Smooth muscle cell (in vitro differentiated cells): ENCODE measurements around the gene SPHK2. TPM values are rescaled to one million over a fixed set of nuclear protein-coding genes. Genes with fewer than 3 reads are reported as not detected.
A peak's percentile ranks its signal among the peaks of the same experiment; 100 is the strongest.
"Not testable (repeated sequence)": the region's sequence is repeated elsewhere in the genome, so short reads cannot be mapped to it uniquely, and the experiment has no call there.

Experiments used
- DNase-seq: peaks from one replicate; lab custom pipeline; 2025; ENCODE audit not compliant: unreplicated experiment; lab: John Stamatoyannopoulos, UW
- H2AFZ ChIP-seq: fragments of 200-600 bp; sonication (generic); 2 replicates; pipeline ENCODE4 v1.6.0; 2016; ENCODE audit warnings: antibody characterized with exemption, low read depth, mild to moderate bottlenecking
- H3F3A ChIP-seq: fragments of 200-600 bp; sonication (generic); 2 replicates; pipeline ENCODE4 v1.6.0; 2017; ENCODE audit warnings: antibody characterized with exemption, low read depth
- H3K27ac ChIP-seq: fragments of 200-600 bp; sonication (generic); 2 replicates; pipeline ENCODE4 v1.5.1; 2016; ENCODE audit warnings: low read depth, mild to moderate bottlenecking
- H3K27me3 ChIP-seq: fragments of 200-600 bp; sonication (generic); 2 replicates; pipeline ENCODE4 v1.6.1; 2016; ENCODE audit warnings: low read depth, mild to moderate bottlenecking
- H3K36me3 ChIP-seq: fragments of 200-600 bp; sonication (generic); 2 replicates; pipeline ENCODE4 v1.5.1; 2016; ENCODE audit warnings: low read depth
- H3K4me1 ChIP-seq: fragments of 200-600 bp; sonication (generic); 2 replicates; pipeline ENCODE4 v1.5.1; 2016; ENCODE audit warnings: low read depth
- H3K4me2 ChIP-seq: fragments of 200-600 bp; sonication (generic); 2 replicates; pipeline ENCODE4 v1.6.0; 2016; ENCODE audit warnings: mild to moderate bottlenecking
- H3K4me3 ChIP-seq: fragments of 200-600 bp; sonication (generic); 2 replicates; pipeline ENCODE4 v1.5.1; 2016; ENCODE audit warnings: mild to moderate bottlenecking
- H3K79me2 ChIP-seq: fragments of 200-600 bp; sonication (generic); 2 replicates; pipeline ENCODE4 v1.6.0; 2016; ENCODE audit warnings: low read depth, mild to moderate bottlenecking
- H3K9ac ChIP-seq: fragments of 200-600 bp; sonication (generic); 2 replicates; pipeline ENCODE4 v1.6.0; 2016; ENCODE audit warnings: low read depth
- H3K9me3 ChIP-seq: fragments of 200-600 bp; sonication (generic); replicated peaks from 2 replicates; pipeline ENCODE4 v1.5.1; 2016; ENCODE audit warnings: low read depth
- H4K20me1 ChIP-seq: fragments of 200-600 bp; sonication (generic); 2 replicates; pipeline ENCODE4 v1.6.0; 2016; ENCODE audit warnings: low read depth
- CTCF ChIP-seq: fragments of 200-600 bp; sonication (generic); IDR thresholded peaks from 2 replicates; pipeline ENCODE4 v1.5.1; 2017; ENCODE audit warnings: borderline replicate concordance, mild to moderate bottlenecking, antibody characterized with exemption; ENCODE audit not compliant: insufficient read depth, poor library complexity, severe bottlenecking
- WGBS: methylation state at CpG from one replicate; pipeline ENCODE4 v1.1.7; 2016; ENCODE audit warnings: low lambda C conversion rate; 5-methylcytosine and 5-hydroxymethylcytosine counted together
- polyA plus RNA-seq: library from polyadenylated mRNA; unstranded; fragments of >200 nt; fragmentation: Nextera tagmentation; extraction: Ambion mirVana; gene quantifications from 2 replicates; pipeline ENCODE4 v1.2.1, GENCODE V29; 2016
- total RNA-seq: library from RNA; depleted of rRNA; stranded (reverse); fragments of >200 nt; gene quantifications from 2 replicates; pipeline ENCODE4 v1.2.3, GENCODE V29; 2014

Gene SPHK2
- total and polyA plus RNA-seq, 2 experiments from 2014 or later = 8.2 to 9.3 TPM

DNA sequence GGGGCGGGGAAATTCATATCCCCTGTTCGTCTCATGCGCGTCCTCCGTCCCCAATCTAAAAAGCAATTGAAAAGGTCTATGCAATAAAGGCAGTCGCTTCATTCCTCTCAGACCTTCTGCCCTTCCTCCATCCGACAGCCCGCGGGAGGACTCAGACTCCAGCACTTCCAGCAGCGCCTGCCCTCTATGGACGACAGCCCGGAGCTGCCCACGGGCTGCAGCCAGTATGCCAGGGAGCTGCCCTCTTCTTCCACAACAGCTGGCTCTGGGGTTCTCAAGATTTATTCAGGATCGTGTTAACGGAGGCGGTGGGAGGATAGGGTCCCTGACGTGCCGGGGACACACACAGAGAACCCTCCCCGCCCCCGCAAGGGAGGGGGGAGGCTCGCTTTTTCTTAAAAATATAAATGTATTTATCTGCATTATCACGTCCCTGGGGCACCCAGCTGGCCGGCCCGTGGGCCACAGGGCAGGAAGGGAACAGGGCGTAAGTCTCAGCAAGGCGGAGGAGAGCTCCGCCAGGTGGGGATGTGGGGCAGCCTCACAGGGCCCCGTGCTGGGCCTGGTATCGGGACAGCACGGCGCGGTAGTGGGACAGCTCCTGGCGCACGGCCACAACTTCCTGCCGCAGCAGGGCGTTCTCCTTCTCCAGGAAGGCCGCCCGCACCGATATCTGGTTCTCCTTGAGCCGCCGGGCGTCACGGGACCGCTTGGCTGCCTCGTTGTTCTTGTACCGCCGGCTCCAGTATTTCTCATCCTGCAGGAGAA, 11.2 kb downstream of the SPHK2 start:
- Histone ChIP-seq H3K27me3 (no peaks in the 10 kb centered on the region), H3K4me1 (peaks cover 15% of the 10 kb centered on the region), H3K9ac (no peak overlapping the region), H3F3A (peaks cover 5% of the 10 kb centered on the region), H3K79me2 (no peaks in the 10 kb centered on the region), H4K20me1 (no peaks in the 10 kb centered on the region), H3K27ac (no peak overlapping the region), H3K4me3 (peak overlapping the region; percentile 45), H3K4me2 (peak overlapping the region; percentile 93), H3K36me3 (no peaks in the 10 kb centered on the region), H2AFZ (no peak overlapping the region), H3K9me3 (no peaks in the 10 kb centered on the region)
- 1% methylated on average over 47 of the region's 47 CpGs for WGBS
- no peak for TF ChIP-seq CTCF
- peak; percentile 37 for DNase-seq

DNA sequence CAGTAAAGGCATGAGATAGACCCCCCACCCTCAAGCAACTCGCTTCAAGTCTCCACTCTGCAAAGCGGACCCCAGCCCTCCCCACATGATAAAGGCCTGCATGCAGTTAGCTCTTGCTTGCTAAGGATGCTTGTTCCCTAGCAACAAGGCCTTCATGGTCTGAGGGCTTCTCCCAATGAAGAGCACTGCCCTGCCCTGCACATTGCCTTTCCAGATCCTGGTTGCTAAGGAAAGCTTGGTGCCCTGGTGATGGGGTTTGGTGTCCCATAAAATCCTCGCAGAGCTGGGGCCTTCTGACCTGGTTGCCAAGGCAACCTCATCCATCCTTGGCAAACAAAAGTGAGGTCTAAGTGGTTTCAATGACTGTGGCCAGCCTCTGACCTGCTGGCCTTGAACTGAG, 11.9 kb downstream of the SPHK2 start:
- no peak overlapping the region for H3K27ac ChIP-seq
- H3K4me1 ChIP-seq = peaks cover 15% of the 10 kb centered on the region
- peaks cover 6% of the 10 kb centered on the region for H3K27me3 ChIP-seq
- H3F3A ChIP-seq = peaks cover 5% of the 10 kb centered on the region
- no peak overlapping the region for H3K9ac ChIP-seq
- no peak overlapping the region for H2AFZ ChIP-seq
- DNase-seq = no peak
- WGBS = 77% methylated on average over 3 of the region's 3 CpGs
- peak overlapping the region; percentile 45 for H3K4me3 ChIP-seq
- peak overlapping the region; percentile 93 for H3K4me2 ChIP-seq
- no peaks in the 10 kb centered on the region for H3K9me3 ChIP-seq
- TF ChIP-seq CTCF = no peak
- H4K20me1 ChIP-seq = no peaks in the 10 kb centered on the region
- H3K79me2 ChIP-seq = no peaks in the 10 kb centered on the region
- H3K36me3 ChIP-seq = no peaks in the 10 kb centered on the region

GRCh38 chr19:48632286-48632685, 13.0 kb downstream of the SPHK2 start:
- not testable (repeated sequence) for H3K9me3 ChIP-seq, H3F3A ChIP-seq, H3K27me3 ChIP-seq, H3K79me2 ChIP-seq, DNase-seq, H4K20me1 ChIP-seq, H3K27ac ChIP-seq, H3K4me3 ChIP-seq, H3K9ac ChIP-seq, H2AFZ ChIP-seq, H3K36me3 ChIP-seq, H3K4me2 ChIP-seq
- peaks cover 15% of the 10 kb centered on the region for H3K4me1 ChIP-seq
- 91% methylated on average over 11 of the region's 11 CpGs for WGBS

DNA sequence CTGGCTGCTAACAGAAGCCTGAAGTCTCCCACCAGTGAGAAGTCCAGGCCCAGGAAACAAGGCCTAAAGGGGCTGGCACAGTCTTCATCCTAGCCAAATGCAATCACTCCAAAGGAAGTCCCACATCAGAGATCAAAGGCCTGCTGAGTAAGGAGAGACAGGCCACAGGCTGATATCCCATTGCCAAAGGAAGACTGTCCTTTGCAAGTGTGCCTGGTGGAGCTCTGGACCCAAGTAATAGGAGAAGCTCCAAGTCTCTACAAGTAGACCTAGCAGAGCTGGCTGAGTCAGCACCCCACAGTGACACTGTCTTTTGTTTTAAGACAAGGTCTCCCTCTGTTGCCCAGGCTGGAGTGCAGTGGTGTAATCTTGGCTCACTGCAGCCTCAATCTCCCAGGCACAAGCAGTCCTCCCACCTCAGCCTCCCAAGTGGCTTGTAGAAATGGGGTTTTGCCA, 13.4 kb downstream of the SPHK2 start:
- no peak for TF ChIP-seq CTCF
- no peak overlapping the region for H3K4me2 ChIP-seq

More for the DNA sequence above, 13.4 kb downstream of the SPHK2 start:
- Histone ChIP-seq H3K36me3 (no peaks in the 10 kb centered on the region), H3K9ac (no peak overlapping the region), H3F3A (peaks cover 9% of the 10 kb centered on the region), H3K4me3 (no peak overlapping the region), H3K79me2 (no peaks in the 10 kb centered on the region), H2AFZ (no peak overlapping the region), H3K4me1 (peaks cover 15% of the 10 kb centered on the region), H3K27me3 (peaks cover 6% of the 10 kb centered on the region), H3K9me3 (no peaks in the 10 kb centered on the region), H3K27ac (no peak overlapping the region), H4K20me1 (no peaks in the 10 kb centered on the region)
- no peak for DNase-seq
